GM10847 (cell line): Measurements from ENCODE around the gene NR0B2.

Experiments
- POLR2A ChIP-seq: IDR thresholded peaks from 2 replicates; pipeline ENCODE4 v1.6.1; 2011; ENCODE audit not compliant: insufficient read length; ENCODE audit errors: extremely low read depth

Gene NR0B2

DNA sequence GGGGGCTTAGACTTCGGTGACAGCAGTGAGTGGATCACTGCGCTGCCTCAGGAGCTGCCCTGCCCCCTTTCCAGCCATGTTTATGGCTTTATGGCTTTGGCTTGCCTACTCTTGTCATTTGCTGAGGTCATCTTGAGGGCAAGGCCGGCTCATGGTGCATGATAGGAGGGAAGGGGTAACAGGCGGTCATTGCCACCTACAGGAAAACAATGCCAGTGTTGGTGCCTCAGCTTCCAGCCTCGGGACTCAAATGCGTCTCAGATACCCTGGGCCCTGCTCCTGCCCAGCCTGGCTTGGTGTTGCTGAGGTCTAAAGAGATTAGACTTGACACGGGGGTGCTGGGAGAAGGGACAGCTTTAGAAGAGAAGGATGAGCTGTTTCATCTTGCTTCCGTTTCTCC is 32.0 kb upstream of the NR0B2 start:
- no peak for TF ChIP-seq POLR2A

DNA sequence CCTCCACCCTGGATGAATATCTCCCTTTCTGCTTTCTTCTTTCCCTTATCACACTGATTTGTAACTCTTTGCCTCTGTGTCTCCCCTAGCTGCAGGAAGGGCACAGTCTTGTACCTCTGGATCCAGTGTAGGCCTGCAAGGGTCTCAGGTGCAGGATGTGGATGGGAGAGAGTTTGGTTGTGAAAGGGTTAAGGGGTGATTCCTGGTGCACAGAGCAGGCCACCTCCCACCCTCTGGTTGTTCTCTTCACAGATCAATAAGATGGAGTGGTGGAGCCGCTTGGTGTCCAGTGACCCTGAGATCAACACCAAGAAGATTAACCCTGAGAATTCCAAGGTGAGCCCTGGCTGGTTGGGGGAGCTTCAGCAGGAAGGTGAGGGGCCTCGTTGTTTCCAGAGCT is 31.4 kb upstream of the NR0B2 start:
- no peak for TF ChIP-seq POLR2A

DNA sequence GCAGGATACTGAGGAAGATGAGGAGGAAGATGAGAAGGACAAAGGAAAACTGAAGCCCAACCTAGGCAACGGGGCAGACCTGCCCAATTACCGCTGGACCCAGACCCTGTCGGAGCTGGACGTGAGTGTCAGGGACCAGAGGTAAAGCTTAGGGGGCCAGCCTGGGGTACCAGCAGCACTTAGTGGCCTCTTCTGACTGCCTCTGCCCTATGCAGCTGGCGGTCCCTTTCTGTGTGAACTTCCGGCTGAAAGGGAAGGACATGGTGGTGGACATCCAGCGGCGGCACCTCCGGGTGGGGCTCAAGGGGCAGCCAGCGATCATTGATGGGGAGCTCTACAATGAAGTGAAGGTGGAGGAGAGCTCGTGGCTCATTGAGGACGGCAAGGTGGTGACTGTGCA is 28.9 kb upstream of the NR0B2 start:
- TF ChIP-seq POLR2A, result no peak

DNA sequence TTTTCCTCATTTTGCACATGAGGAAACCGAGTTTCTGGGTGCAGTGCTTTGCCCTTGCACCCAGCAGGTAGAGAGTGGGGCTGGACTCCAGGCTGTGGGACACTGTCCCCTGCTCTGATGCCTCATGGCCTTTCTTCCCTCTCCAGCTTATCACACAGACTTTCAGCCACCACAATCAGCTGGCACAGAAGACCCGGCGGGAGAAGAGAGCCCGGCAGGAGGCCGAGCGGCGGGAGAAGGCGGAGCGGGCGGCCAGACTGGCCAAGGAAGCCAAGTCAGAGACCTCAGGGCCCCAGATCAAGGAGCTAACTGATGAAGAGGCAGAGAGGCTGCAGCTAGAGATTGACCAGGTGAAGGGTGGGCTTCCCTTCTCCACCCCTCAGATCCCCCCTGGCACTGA is 27.5 kb upstream of the NR0B2 start:
- no peak for TF ChIP-seq POLR2A

DNA sequence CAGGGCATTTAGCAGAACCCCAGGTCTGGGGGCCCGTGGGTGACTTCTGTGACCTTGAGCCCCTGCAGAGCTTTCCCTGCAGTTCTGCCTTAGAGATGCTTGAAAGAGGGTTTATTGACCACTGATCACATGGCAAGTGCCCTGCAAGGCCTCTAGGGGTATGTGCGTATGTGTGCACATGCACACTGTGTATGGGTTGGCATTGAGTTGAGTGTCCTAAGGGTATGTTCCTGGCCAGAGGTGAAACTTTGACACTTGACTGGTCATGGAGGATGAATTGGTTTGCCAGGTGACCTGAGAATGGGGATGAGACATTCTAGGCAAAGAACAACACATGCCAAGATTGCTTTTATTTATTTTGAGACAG is 24.9 kb upstream of the NR0B2 start:
- no peak for TF ChIP-seq POLR2A

DNA sequence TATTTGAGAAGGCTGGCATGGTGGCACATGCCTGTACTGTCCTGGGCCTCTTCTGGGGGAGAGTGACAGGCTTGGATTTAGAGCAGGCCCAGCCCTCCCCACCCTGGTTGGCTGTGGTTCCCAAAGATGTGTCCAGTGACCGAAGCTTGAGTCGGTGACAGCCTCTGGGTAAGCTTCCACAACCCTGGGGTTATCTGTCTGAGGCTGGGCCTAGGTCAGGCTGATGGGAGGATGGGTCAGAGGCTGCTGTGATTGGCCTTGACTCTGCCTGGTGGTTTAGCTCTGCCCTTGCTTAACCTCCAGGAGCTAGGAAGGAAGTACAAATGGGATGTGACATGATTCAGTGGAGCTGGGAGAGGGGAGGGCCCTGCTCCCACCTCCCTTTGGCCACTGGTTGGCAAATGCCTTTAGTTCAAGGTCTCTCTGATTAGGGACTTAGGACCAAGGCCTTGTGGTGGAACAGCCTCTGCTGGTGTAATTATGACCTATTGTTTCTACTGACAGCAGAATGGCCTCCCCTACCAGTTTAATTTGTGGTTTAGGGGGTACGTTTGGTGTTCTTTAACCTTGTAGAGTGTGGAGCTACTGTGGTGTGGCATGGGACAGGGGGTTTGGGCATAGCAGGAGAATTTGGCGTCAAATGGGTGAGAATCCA is 24.4 kb upstream of the NR0B2 start:
- no peak for TF ChIP-seq POLR2A

DNA sequence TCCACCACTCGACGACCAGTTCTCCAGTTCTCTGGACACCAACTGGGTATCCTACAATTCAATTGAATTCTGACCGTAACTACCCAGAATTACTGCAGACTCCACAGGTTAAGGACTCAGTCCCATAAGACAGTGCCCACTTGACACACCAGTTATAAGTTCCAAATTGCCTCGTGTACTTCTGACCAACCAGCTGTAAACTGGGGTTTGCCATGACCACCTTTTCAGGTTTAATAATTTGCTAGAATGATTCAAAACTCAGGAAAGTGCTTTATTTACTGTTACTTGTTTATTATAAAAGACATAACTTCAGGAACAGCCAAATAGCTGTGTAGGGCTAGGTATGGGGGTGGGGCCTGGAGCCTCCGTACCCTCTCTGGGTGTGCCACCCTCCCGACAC is 23.0 kb upstream of the NR0B2 start:
- no peak for TF ChIP-seq POLR2A

DNA sequence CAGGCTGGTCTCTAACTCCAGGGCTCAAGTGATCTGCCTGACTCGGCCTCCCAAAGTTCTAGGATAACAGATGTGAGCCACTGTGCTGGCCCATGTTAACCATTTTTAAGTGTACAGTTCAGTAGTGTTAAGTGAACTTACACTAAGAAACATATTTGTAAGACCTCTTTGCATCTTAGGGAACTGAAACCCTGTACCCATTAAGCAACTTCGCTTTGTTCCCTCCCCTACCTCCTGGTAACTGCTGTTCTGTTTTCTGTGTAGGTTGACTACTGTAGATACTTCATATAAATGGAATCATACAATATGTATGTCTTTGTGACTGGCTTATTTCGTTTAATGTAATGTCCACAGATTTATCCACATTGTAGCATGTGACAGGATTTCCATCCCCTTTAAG is 18.8 kb upstream of the NR0B2 start:
- TF ChIP-seq POLR2A, result no peak

DNA sequence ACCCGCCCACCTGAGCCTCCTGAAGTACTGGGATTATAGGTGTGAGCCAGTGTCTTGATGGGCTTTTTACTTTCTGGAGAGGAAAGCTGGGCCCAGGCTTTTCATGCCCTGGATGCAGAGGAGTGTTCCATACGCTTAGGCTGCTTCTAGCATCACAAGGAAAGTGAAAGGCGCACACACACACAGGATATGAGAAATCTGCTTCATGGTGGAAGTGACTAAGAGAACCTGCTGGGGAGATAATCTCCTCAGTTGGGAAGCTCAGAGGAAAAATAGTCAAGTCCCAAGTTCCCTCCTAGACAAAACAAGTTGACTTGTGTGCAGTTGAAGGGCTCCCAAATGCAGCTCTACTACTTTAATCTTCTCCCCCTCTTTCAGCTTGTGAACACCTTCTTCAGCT is 9.9 kb upstream of the NR0B2 start:
- no peak for TF ChIP-seq POLR2A

DNA sequence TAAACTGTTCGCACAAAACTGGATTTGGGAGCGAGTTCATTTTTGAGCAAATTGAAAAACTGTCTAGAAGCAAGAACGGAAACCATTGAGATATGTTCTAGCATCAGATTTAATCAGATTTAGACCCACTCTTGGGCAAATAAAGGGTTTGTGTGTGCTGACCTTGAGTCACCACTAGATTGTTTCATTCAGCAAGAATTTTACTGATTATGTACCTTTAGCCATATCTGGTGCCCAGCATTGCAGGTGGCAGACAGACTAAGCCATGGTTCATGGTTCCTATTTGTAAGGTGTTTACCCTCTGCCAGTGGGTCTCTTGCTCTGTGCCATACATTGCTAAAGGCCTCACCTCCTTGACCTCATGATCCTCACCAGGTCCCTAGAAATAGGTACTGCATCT is 9.1 kb upstream of the NR0B2 start:
- no peak for TF ChIP-seq POLR2A

DNA sequence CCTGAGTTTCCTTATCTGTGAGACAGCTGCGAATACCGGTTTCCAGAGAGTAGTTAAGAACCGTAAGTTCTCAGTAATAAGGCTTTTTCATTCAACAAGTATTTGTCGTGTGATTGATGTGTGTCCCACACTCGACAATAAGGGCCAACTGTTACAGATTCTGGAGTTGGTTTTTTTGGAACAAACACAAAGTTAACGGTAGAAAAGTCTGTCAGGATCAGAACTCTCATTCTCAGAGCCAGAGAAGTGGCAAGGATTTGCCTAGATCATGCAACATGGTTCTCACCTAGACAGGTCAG is 8.6 kb upstream of the NR0B2 start:
- no peak for TF ChIP-seq POLR2A

DNA sequence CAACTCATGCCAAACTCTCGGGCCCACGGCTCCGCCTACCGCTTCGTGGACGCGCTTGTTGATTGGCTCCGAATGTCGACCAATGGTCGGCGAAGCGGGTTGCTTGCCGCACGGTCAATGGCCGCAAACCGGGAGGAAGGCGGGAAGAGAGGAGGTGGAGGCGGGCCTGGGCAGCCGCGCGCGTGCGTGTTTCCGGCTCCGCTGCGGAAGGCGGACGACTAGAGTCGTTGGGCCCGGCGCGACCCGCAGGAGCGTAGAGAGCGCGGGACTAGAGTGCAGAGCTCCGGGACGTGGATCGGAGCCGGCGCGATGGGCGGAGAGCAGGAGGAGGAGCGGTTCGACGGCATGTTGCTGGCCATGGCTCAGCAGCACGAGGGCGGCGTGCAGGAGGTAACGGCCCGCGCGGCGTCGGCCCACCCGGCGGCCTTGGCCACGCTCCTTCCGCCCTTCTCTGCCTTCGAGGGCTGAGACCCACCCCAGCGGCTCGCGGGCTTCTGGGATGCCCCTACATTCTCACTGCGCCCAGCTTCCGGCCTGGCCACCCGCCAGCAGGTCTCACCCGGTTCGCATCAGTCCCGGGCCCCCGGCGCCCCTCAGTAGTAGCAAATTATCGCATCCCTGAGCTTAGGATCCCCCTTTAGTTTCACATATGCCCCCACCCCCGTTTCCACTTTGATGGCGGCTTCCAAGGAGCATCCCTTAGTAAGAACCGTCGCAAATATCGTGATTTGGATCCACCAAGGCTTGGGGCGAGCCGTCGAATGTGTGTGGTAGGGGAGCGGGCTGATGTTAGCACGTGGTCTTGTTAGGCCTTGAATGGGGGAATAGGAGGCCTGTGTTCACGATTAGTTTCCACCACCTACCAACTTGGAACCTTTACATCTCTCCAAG is 8.0 kb upstream of the NR0B2 start, which contains the start of gene NUDC:
NUDC (plus strand) TSS at position 204 of the 891 bp plus-strand sequence; CDS start at position 310, 106 bp downstream.
- peak; percentile 82 for TF ChIP-seq POLR2A

DNA sequence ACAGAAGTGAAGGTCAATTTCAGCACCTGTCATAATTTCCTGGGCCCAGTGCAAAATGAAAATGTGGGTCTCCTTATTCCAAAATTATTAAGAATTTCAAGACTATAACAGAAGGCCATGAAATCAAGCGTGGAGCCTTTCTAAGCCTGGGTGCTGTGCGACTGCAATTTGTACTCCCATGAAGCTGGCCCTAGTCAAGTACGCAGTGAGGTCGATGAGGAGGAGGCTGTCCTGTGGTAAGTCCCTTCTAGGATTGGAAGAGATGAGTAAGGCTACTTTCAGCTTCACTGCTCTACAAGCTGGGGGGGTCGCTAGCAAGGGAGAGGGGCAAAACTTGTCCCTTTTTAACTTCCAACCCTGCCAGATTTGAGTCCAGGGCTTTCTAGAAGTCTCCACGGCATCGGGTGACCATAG is 7.4 kb upstream of the NR0B2 start:
- TF ChIP-seq POLR2A, result no peak

DNA sequence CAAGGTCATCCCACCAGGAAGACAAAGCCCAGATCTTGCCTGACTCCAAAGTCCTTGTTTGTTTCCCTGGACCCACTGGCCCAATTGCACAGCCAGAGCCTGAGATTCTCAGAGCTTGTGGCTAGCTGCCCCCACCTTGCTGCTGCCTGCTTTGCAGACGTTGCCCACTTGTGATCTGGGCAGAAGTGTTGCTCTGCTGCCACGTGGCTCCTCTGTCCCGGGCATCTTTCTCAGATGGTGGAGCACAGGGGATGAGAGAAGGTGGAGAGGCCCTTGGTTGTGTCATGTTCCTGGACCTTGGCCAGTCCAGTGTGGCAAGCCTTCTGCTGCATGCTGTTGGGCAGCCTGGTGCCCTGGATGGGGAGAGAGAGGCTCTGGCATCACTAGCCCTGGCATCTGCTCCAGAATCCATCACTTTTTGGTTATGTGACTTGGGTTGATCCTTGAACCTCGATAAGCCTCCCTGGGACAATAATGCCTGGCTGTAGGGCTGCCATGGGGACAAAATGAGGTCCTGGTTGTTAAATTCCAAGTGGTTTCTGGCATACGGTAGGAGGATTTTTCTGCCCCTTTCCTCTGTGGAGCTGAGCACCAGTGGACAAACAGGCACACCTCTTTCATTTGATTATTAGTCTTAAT is 1.5 kb upstream of the NR0B2 start:
- TF ChIP-seq POLR2A, result no peak

DNA sequence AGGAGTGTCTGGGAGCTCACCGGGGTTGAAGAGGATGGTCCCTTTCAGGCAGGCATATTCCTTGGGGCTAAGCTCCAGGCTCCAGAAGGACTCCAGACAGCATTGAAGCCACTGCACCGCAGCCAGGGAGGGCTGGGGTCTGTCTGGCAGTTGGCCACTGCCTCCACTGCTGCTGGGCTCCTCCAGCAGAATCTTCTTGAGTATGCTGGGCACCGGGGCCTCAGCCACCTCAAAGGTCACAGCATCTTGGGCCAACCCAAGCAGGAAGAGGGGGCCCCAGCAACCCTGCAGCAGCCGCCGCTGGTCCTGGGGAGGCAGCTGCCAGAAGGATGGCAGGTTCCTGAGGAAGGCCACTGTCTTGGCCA is 404 bp downstream of the NR0B2 start:
- no peak for TF ChIP-seq POLR2A

DNA sequence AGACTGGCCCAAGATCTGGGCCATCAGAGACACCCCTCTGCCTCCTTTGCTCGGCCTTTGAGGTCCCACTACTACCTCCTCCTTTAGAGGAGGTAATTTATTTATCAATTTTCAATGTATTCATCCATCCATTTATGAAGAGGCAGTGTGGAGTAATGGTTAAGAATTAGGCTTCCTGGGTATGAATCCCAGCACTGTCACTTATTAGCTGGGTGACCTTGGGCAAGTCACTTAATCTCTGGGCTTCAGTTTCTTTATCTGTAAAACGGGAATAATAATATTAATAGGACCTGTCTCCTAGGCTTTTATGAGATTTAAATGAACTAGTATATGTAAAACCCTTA is 1.7 kb downstream of the NR0B2 start:
- no peak for TF ChIP-seq POLR2A

DNA sequence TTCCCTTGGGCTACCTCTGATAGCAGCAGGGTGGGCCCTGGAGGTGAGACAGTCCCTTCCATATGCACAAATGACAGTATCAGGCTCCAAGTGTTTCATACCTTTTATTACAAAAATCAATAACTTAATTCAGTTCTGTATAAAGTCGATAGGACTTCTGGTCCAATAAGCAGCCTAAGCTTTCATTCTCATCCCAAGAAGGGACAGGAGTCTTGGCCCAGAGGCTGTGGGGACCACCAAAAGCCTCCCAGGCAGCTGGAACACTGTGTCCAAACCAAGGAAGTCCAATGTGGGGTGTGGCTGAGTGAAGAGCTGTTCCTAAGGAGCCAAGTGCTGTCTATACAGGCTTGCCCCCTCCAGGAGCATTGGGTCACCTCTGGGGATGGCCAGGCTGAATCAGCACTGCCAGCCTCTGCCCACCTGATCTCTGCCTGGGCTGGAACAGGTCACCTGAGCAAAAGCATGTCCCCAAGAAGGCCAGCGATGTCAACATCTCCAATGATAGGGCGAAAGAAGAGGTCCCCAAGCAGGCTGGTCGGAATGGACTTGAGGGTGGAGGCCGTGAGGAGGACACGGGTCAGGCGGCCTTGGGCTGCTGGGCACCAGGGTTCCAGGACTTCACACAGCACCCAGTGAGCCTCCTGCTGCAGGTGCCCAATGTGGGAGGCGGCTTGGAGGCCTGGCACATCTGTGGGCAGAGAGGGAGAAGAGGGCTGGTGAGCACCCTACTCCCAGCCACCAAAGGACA is 2.2 kb downstream of the NR0B2 start:
- TF ChIP-seq POLR2A, result no peak
